Fibroblast of the aortic adventitia (primary cell): ENCODE results near the gene C19orf12. TPM values are rescaled to one million over a fixed set of nuclear protein-coding genes. Genes with fewer than 3 reads are reported as not detected.

Experiments
- DNase-seq: peaks from one replicate; pipeline ENCODE4 v3.0.0-alpha.2; 2010; ENCODE audit warnings: low read depth
- H3K4me3 ChIP-seq: 2 replicates; pipeline ENCODE4 v1.5.1; 2011; ENCODE audit warnings: low read depth, mild to moderate bottlenecking, control low read depth, low read length, moderate library complexity
- CTCF ChIP-seq: IDR thresholded peaks from 2 replicates; pipeline ENCODE4 v1.5.1; 2011; ENCODE audit warnings: mild to moderate bottlenecking, low read length, control low read depth, inconsistent platforms; ENCODE audit not compliant: insufficient read depth
- total RNA-seq: library from RNA; depleted of rRNA; stranded (reverse); fragments of >200 nt; gene quantifications from 2 replicates; pipeline ENCODE4 v1.2.3, GENCODE V29; 2012; ENCODE audit warnings: low replicate concordance

The C19orf12 gene
- total RNA-seq = 10.1 and 24.0 TPM in 2 replicates

DNA sequence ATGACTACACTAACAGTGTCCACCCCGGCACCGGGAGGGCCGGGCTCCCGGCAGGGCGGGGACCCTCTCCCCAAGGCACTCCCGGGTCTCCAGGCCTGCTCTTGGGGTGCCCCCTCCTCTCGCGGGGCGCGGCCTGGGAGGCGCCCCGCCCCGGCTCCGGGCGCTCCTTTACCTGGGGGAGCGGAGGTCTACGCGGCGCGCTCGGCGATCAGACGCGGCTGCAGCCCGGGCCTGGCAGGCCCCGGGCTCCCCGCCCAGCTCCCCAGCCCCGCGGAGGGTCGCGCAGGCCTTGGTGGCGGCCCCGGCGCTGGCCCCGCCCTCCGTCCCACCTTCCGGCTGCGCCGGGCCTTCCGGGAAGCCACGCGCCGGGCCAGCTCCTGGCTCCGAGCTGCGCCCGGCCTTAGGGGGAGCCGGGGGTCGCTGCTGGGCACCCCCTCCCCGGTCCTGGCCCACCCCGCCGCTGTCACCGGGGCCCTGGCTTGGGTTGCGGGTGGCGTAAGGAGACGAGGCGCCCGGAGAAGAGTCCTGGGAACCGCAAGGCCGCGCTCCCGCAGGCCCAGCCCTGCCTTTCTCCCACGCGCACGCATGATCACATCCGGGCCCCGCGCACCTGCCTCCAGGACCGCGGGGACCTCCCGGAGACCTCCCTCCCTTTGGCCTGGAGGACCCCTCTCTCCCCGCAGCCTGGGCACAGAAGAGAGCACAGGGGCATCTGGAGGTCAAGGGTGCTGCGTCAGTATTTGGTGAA lies at the start of gene C19orf12:
TSS of gene C19orf12 (minus strand) at position 309 of the 748 bp plus-strand sequence. CDS start 6,848 bp downstream, outside the sequence.
- DNase-seq = peak; percentile 35
- H3K4me3 ChIP-seq = peak within 1 kb of the TSS; percentile 82
- no peak for TF ChIP-seq CTCF

- TF ChIP-seq CTCF = no peak
- no peak for DNase-seq
- H3K4me3 ChIP-seq = no peak overlapping the region
Measured at GRCh38 chr19:29764361-29764760, 49.3 kb upstream of the C19orf12 start.

GRCh38 chr19:29763196-29763595 lies 48.1 kb upstream of the C19orf12 start:
- no peak for DNase-seq
- no peak for TF ChIP-seq CTCF
- H3K4me3 ChIP-seq = no peak overlapping the region

GRCh38 chr19:29761575-29762232 lies 46.6 kb upstream of the C19orf12 start:
- TF ChIP-seq CTCF = no peak
- no peak for DNase-seq
- H3K4me3 ChIP-seq = no peak overlapping the region

DNA sequence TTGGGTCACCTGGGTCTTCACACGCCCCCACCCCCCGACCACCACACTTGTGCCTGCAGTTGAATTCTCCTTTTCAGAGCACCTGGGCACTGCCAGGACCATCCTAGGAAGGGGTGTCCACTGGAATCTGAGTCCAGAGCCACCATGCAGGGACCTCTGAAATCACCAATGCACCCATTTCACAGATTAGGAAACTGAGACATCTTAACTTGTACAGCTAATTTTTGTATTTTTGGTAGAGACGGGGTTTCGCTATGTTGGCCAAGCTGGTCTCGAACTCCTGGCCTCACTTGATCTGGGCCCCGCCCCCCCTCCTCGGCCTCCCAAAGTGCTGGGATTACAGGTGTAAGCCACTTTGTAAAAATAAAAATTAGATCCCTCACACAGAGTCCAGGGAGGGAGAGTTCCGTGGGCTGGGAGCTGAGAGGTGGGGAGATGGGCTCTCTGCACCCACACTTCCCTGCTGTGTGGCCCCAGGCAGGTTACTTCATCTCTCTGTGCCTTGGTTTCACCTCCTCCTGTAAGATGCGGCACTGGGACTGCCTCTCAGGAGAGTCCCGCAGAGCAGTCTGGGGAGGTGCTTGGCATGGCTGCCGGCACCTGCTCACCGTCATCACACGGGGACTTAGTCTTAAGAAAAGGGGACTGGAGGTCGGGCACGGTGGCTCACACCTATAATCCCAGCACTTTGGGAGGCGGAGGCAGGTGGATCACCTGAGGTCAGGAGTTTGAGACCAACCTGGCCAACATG lies 45.9 kb upstream of the C19orf12 start:
- DNase-seq = no peak
- H3K4me3 ChIP-seq = no peak overlapping the region
- no peak for TF ChIP-seq CTCF

- DNase-seq = no peak
- TF ChIP-seq CTCF = no peak
- no peak overlapping the region for H3K4me3 ChIP-seq
Measured at GRCh38 chr19:29759359-29759758, 44.3 kb upstream of the C19orf12 start.
